Brain pericyte (primary cell): ENCODE measurements around the gene SOD1.
"Not testable (repeated sequence)": the region's sequence is repeated elsewhere in the genome, so short reads cannot be mapped to it uniquely, and the experiment has no call there.

Experiments used
- DNase-seq: peaks from one replicate; pipeline ENCODE4 v3.0.0-alpha.2; 2012; ENCODE audit warnings: low read depth, low spot score

Gene SOD1

DNA sequence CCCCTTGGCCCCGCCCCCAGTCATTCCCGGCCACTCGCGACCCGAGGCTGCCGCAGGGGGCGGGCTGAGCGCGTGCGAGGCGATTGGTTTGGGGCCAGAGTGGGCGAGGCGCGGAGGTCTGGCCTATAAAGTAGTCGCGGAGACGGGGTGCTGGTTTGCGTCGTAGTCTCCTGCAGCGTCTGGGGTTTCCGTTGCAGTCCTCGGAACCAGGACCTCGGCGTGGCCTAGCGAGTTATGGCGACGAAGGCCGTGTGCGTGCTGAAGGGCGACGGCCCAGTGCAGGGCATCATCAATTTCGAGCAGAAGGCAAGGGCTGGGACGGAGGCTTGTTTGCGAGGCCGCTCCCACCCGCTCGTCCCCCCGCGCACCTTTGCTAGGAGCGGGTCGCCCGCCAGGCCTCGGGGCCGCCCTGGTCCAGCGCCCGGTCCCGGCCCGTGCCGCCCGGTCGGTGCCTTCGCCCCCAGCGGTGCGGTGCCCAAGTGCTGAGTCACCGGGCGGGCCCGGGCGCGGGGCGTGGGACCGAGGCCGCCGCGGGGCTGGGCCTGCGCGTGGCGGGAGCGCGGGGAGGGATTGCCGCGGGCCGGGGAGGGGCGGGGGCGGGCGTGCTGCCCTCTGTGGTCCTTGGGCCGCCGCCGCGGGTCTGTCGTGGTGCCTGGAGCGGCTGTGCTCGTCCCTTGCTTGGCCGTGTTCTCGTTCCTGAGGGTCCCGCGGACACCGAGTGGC lies at the start of gene SOD1:
TSS of gene SOD1 (plus strand) at position 158 of the 723 bp plus-strand sequence. CDS start at position 235, 77 bp downstream.
- DNase-seq = peak; percentile 68

DNA sequence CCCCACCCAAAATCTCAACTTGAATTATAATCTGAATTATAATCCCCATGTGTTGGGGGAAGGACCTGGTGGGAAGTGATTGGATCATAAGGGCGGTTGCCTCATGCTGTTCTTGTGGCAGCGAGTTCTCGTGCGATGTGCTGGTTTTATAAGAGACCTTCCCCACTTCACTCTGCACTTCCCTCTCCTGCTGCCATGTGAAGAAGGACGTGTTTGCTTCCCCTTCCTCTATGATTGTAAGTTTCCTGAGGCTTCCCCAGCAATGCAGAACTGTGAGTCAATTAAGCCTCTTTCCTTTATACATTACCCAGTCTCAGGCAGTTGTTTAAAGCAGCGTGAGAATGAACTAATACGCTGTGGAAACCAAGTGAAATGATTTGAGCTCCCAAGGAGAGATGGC lies 48.0 kb upstream of the SOD1 start:
- DNase-seq = no peak

DNA sequence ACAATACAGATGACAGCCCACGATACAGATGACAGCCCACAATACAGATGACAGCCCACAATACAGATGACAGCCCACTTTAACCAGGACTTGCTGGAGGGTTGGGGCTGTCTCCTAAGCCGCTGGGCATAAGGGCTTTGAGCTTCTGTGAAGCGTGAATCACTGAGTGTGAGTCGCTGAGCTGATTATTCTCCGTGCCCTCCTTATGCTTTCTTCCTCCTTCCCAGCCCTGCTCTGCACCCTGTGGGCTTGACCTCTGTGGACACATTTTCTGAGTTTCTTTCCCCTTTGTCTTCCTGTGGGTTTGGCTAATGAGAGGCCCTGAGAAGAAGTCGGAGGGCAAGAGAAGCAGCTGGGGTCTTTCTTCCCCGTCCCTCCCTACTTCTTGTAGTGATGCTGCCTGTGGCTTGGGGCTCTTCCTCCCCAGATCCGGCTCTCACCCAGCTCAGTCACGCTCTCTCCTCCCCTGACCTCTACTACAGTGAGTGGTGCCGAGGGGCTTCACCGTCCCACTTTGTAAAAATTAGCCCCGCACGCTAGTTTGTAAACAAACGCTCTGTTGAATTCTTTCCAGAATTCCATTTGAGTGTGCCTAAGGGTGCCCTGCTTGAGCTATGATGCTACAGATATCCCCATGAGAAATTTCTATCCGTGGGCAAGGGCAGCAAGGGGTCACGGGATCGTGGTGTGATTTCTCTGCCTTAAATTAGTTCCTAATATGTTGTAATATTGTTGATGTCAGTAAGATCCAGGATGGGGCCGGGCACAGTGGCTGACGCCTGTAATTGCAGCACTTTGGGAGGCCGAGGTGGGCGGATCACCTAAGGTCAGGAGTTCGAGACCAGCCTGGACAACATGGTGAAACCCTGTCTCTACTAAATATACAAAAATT lies 46.4 kb upstream of the SOD1 start:
- DNase-seq = no peak

DNA sequence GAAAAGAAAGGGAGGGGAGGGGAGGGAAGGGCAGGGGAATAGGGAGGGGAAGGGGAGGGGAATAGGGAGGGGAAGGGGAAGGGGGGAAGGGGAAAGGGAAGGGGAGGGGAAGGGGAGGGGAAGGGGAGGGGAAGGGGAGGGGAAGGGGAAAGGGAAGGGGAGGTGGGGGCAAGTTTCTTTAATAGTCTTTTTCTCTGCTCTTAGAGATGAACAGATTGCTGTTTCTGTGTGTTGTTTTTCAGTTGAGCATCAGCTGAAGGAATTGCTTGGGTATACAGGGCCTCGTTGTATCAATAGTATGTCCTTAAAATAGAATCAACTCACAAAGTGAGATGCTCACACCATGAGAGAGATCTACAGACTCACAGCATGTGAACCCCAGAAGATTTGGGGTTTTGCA lies 44.8 kb upstream of the SOD1 start:
- DNase-seq = no peak

DNA sequence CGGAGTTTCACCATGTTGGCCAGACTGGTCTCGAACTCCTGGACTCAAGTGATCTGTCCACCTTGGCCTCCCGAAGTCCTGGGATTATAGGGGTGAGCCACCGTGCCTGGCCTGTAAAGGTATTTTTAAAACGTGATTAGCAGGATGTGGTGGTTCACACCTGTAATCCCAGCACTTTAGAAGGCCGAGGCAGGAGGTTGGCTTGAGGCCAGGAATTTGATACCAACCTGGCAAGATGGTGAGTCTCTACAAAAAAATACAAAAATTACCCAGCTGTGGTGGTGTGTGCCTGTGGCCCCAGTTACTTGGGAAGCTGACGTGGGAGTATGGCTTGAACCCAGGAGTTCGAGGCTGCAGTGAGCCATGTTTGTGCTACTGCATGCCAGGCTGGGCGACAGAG lies 43.3 kb upstream of the SOD1 start:
- no peak for DNase-seq

DNA sequence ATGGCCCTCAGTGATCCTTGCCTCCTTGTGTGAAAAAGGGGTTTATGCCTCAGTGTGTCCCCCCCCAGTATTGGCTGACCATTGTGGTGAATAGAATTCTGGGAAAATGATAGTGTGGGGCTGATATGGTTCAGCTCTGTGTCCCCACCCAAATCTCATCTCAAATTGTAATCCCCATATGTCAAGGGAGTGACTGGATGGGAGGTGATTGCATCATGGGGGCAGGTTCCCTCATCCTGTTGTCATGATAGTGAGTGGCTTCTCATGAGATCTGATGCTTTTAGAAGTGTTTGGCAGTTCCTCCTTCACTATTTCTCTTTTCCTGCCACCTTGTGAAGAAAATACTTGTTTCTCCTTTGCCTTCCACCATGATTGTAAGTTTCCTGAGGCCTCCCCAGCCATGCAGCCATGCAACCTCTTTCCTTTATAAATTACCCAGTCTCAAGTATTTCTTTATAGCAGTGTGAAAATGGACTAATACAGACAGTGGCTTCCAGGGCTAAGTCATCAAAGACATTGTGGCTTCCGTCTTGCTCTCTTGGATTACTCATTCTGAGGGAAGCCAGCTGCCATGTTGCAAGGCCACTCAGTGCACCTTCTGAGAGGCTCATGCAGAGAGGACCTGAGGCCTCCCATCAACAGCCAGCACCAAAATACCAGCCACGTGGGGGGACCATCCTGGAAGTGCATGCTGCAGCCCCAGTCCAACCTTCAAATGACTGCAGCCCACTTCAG lies 40.6 kb upstream of the SOD1 start:
- no peak for DNase-seq

DNA sequence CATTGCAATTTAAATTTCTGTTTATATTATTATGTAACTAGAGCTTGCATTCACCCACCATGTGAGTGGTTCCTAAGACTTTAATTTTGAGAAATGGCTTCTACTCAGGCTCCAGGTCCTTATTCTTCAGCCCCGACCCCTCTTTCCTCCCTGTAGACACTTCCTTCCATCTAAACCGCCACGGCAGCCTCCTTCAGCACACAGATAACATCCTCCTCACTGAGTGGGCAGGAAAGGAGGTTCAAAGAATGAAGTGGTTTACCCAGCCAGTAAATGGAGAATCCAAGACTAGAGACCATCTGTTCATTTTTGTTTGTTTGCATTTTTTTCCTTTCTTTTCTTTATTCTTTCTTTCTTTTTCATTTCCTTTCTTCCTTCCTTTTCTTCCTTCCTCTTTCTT lies 37.1 kb upstream of the SOD1 start:
- no peak for DNase-seq

DNA sequence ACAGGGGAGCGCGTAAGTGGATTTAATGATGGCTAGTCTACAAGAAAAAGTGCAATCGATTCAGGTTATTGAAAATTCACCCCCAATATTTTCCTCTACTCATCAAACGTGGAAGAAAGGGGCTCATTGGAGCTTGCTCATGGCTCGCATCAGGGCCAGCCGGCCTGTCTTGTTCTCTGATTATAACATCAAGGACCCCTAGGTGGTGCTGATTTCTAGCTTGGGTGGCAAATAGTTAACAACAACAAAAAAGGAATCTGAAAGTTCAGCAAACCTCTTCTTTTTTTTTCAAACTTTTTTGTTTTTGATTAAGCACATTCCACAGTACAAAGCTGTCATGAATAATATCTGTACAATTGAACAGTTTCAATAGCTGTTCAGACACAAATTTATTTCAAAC lies 35.8 kb upstream of the SOD1 start:
- no peak for DNase-seq

DNA sequence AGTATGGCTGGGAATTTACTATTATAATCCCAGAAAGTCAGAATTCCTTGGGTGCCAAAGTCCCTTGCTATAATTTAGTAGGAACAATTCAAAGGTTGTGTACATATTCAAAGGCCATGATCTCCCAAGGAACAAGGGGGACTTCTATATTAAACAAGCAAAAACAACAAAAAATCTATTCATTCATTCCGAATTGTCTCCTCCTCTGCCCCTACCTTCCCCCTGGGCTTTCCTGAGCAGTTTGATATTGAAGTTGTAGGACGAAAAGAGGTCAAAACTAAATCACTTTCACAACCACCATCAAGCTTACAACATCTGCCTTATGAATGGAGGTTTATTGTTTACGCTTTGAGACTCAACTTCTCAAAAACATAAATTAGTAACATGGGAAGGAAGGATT lies 35.3 kb upstream of the SOD1 start:
- no peak for DNase-seq

DNA sequence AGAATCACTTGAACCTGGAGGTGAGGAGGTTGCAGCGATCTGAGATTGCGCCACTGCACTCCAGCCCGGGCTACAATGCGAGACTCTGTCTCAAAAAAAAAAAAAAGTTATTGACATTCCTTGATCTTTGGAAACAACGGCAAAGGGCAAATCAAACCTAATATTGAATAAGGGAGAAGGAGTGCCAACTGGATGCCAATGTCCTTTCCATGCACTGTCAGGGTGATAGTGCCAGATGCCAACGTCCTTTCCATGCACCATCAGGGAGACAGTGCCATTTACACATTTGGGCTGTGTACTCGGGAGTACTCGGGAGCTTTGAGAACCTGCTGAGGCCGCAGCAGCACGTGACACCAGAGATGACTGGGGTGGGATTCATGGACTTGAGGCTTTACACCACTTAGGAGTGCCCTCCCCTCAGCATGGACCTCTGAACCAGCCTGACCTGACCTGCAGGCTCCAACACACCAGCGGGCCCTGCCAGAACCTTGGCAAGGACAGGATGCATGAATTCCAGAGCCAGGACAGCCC lies 34.5 kb upstream of the SOD1 start:
- no peak for DNase-seq

DNA sequence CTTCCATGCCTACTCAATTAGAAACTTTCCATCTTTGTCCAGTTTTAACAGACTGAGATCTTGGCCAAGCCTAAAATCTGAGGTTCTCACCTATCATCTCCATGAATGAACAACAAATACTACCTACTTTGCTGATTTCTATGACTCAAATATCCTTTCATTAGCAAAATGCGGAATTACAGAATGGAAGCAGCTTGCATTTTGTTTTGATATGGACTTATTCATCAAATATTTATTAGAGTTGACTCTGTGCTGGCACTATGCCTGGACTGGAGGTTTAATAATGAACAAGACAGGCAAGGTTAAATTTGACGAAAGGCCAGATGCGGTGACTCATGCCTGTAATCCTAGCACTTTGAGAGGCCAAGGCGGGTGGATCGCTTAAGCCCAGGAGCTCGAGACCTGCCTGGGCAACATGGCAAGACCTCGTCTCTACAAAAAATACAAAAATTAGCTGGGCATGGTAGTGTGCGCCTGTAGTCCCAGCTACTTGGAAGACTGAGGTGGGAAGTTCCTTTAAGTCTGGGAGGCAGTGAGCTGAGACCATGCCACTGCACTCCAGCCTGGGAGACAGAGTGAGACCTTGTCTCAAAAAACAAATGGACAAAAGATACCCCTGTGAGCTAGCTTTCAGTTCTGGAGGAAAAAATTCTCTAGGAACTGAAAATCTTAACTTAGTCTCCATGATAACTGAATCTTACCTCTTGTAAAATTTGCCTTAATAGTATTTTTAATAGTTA lies 29.4 kb upstream of the SOD1 start:
- peak; percentile 71 for DNase-seq

DNA sequence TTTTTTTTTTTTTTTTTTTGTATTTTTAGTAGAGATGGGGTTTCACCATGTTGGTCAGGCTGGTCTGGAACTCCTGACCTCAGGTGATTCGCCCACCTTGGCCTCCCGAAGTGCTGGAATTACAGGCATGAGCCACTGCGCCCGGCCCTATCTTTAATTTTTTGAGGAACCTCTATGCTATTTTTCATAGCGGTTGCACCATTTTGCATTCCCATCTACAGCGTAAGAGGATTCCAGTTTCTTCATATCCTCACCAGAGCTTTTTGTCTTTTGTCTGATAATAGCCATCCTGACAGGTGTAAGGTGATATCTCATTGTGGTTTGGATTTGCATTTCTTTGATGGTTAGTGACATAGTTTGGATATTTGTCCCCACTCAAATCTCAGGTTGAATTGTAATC lies 27.6 kb upstream of the SOD1 start:
- DNase-seq = not testable (repeated sequence)

DNA sequence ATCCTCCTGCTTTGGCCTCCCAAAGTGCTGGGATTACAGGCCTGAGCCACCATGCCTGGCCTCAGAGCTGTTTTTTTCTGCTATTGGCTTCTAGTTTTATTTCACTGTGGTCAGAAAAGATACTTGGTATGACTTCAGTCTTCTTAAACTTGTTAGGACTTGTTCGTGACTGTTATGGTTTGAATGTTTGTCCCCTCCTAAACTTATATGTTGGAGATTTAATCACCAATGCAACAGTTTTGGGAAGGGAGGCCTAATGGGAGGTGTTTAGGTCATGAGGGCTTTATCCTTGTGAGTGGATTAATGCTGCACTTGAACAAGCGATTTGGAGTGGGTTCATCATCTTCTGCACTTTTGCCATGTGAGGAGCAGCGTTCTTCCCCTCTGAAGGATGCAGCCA lies 24.5 kb upstream of the SOD1 start:
- no peak for DNase-seq

DNA sequence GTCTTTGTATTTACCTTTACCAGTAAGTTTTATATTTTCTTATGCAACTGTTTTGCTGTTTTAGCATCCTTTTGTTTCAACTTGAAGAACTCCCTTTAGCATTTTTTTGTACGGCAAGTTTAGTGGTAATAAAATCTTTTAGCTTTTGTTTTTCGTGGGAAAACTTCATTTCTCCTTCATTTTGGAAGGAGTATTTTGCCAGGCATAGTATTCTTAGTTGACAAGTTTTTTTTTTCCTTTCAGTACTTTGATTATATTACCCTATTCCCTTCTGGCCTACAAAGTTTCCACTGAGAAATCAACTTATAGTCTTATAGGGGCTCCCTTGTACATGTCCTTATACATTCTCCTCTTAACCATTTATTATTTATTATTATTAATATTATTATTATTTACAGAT lies 22.6 kb upstream of the SOD1 start:
- no peak for DNase-seq

DNA sequence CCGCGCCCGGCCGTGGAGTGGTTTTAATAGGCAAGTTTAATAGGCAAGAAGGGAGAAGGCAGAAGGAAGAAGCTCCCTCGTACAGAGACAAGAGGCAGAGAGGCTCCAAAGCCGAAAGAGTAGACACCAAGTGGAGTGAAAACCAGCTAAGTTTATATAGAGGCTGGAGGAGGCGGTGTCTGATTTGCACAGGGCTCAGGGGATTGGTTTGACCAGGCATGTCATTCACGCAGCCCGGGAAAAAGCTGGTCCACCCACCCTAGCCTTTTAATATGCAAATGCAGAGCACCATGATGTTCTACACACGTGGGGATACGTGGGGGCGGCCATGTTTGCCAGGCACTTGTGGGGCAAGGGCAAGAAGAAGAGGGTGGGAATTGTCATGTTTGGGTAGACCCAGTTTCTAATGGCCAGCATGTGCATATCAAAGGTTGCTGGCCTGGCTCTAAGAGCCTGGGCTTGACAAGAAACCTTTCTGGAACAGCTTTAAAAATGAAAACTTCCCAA lies 18.0 kb upstream of the SOD1 start:
- no peak for DNase-seq

DNA sequence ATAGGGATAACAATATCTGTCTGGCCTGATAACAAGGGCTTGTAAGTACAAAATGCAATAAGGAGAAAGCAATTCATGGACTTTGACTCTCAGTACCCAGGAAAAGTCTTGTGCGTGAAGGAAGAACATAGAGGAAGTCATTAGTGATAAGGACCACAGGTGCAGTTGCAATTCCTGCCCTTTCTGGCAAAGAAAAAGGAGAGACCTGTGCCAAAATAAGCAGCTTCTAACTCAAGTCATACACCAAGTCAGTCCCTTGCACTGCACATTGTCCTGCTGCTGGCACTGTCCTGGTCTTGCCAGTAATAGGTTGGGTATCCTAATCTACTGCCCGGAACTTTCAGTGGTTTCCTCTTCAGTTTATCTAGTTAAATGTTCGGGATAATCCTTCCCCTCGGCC lies 14.8 kb upstream of the SOD1 start:
- DNase-seq = no peak

DNA sequence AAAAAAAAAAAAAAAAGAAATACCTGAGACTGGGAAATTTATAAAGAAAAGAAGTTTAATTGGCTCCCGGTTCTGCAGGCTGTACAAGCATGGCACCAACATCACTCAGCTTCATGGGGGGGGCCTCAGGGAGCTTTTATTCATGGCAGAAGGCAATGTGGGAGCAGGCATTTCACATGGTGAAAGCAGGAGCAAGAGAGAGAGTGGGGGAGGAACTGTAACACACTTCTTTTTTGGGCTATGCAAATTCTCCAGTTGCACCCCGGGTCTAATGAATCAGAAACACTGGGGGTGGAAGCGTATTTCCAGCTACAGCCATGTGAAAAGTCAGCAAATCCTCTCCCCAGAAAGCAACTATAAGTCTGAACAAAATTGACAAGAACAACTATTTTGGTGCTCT lies 11.8 kb upstream of the SOD1 start:
- DNase-seq = no peak

DNA sequence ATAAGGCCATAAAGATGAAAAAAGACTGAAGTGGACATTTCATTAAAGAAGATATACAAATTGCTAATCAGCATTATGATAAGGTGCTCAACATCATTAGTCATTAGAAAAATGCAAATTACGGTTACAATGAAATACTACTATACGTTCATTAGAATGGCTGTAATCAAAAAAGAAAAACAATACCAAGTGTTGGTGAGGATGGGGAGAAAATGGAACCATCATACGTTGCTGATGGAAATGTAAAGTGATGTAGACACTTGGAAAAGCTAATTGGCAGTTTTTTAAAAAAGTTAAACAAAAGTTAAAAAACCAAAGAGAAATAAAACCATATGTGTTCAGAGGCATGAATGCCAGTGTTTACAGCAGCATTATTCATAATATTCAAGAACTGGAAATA lies 8.6 kb upstream of the SOD1 start:
- DNase-seq = no peak

DNA sequence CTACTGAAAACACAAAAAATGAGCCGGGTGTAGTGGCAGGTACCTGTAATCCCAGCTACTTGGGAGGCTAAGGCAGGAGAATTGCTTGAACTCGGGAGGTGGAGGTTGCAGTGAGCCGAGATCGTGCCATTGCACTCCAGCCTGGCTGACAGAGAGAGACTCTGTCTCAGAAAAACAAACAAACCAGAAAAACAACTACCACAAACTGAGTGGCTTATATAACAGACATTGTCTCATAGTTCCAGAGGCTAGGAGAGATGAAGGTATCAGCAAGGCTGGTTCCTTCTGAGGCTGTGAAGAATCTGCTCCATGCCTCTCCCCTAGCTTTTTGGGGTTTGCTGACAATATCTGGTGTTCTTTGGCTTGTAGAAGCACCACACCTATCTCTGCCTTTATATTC lies 8.0 kb upstream of the SOD1 start:
- DNase-seq = not testable (repeated sequence)

DNA sequence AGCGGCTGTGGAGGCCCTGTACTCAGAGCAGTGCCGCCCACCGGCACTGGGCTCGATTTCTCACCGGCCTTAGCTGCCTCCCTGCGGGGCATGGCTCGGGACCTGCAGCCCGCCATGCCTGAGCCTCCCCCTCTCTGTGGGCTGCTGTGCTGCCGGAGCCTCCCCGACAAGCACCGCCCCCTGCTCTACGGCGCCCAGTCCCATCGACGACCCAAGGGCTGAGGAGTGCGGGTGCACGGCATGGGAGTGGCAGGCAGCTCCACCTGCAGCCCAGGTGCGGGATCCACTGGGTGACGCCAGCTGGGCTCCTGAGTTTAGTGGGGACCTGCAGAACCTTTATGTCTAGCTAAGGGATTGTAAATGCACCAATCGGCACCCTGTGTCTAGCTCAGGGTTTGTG lies 5.2 kb upstream of the SOD1 start:
- no peak for DNase-seq
